ENCODE data around the gene DCTPP1.

DNA sequence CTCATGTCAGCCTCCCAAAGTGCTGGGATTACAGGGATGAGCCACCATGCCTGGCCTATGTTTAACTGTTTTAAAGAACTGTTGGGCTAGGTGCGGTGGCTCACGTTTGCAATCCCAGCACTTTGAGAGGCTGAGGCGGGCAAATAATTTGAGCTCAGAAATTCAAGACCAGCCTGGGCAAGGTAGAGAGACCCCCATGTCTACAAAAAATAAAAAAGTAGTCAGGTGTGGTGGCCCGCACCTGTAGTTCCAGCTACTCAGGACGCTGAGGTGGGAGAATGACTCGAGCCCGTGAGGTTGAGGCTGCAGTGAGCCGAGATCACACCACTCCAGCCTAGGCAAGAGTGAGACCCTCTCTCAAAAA lies 40.8 kb upstream of the DCTPP1 start:
- TF ChIP-seq FOS (IDR thresholded peaks at IDR 0.05; ENCODE audit: extremely low read depth, insufficient read length) (no peak), CREBBP (IDR thresholded peaks at IDR 0.05; ENCODE audit: low read depth, low read length) (no peak), GTF2A2 (tag; IDR thresholded peaks at IDR 0.05) (no peak), ZNF197 (CRISPR knock-in tag; IDR thresholded peaks at IDR 0.05; ENCODE audit: low read depth) (no peak), CTCF (IDR thresholded peaks at IDR 0.05 in 2 of 3, conservative IDR thresholded peaks at IDR 0.05 in 1 of 3; ENCODE audit: insufficient read depth in 2 of 3, low read depth in 1 of 3, low read length in 3 of 3) (no peak), HCFC1 (IDR thresholded peaks at IDR 0.05; ENCODE audit: low read depth, low read length) (no peak), POLR2A (conservative IDR thresholded peaks at IDR 0.05) (no peak), RERE (CRISPR knock-in tag; IDR thresholded peaks at IDR 0.05; ENCODE audit: borderline replicate concordance) (no peak), ZNF445 (CRISPR knock-in tag; IDR thresholded peaks at IDR 0.05; ENCODE audit: low read depth) (no peak), ZNF717 (CRISPR knock-in tag; IDR thresholded peaks at IDR 0.05) (no peak), RBFOX2 (IDR thresholded peaks at IDR 0.05; ENCODE audit: low read depth, low read length) (no peak), CREB1 (IDR thresholded peaks at IDR 0.05) (no peak), CREB1 (CRISPR knock-in tag; IDR thresholded peaks at IDR 0.05) (no peak)
- TF ChIP-seq, protein P1, sequence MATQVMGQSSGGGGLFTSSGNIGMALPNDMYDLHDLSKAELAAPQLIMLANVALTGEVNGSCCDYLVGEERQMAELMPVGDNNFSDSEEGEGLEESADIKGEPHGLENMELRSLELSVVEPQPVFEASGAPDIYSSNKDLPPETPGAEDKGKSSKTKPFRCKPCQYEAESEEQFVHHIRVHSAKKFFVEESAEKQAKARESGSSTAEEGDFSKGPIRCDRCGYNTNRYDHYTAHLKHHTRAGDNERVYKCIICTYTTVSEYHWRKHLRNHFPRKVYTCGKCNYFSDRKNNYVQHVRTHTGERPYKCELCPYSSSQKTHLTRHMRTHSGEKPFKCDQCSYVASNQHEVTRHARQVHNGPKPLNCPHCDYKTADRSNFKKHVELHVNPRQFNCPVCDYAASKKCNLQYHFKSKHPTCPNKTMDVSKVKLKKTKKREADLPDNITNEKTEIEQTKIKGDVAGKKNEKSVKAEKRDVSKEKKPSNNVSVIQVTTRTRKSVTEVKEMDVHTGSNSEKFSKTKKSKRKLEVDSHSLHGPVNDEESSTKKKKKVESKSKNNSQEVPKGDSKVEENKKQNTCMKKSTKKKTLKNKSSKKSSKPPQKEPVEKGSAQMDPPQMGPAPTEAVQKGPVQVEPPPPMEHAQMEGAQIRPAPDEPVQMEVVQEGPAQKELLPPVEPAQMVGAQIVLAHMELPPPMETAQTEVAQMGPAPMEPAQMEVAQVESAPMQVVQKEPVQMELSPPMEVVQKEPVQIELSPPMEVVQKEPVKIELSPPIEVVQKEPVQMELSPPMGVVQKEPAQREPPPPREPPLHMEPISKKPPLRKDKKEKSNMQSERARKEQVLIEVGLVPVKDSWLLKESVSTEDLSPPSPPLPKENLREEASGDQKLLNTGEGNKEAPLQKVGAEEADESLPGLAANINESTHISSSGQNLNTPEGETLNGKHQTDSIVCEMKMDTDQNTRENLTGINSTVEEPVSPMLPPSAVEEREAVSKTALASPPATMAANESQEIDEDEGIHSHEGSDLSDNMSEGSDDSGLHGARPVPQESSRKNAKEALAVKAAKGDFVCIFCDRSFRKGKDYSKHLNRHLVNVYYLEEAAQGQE (IDR thresholded peaks at IDR 0.05; ENCODE audit: borderline replicate concordance): no peak
- TF ChIP-seq, protein P1 (CRISPR knock-in tag; IDR thresholded peaks at IDR 0.05; ENCODE audit: low read depth): no peak
- TF ChIP-seq, protein P2, sequence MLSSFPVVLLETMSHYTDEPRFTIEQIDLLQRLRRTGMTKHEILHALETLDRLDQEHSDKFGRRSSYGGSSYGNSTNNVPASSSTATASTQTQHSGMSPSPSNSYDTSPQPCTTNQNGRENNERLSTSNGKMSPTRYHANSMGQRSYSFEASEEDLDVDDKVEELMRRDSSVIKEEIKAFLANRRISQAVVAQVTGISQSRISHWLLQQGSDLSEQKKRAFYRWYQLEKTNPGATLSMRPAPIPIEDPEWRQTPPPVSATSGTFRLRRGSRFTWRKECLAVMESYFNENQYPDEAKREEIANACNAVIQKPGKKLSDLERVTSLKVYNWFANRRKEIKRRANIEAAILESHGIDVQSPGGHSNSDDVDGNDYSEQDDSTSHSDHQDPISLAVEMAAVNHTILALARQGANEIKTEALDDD (IDR thresholded peaks at IDR 0.05): no peak

Measured in K562 (cell line).